Activated CD8-positive, alpha-beta T cell treated with anti-CD3 and anti-CD28 coated beads, Interleukin-2, amount 10 ng/mL, durations not matched to agents 7 days and 5 days (primary cell): ENCODE measurements around the gene F13A1. TPM values are rescaled to one million over a fixed set of nuclear protein-coding genes. Genes with fewer than 3 reads are reported as not detected.
"Not testable (repeated sequence)": the region's sequence is repeated elsewhere in the genome, so short reads cannot be mapped to it uniquely, and the experiment has no call there.

Experiments used
- ATAC-seq: fragments of 150-1000 bp; cut with Tn5 transposase; one replicate; pipeline ENCODE4 v1.10.0; 2021; ENCODE audit warnings: moderate library complexity
- CTCF ChIA-PET: fragments of 350-600 bp; sonication (Branson Sonifier 250); formaldehyde crosslinking; loops from one replicate; lab custom pipeline; 2021; ENCODE audit warnings: antibody characterized with exemption; lab: Charles Lee
- POLR2A ChIA-PET: fragments of 350-600 bp; sonication (Branson Sonifier 250); formaldehyde crosslinking; loops from one replicate; lab custom pipeline; 2021; ENCODE audit warnings: antibody characterized with exemption; lab: Charles Lee
- DNase-seq: peaks from one replicate; pipeline ENCODE4 v3.0.0-alpha.2; 2020
- H3K27ac Mint-ChIP-seq: one replicate; pipeline ENCODE4 v1.8.0; 2021; ENCODE audit warnings: mild to moderate bottlenecking, mixed read lengths
- H3K27me3 Mint-ChIP-seq: one replicate; pipeline ENCODE4 v1.8.0; 2021; ENCODE audit warnings: low read depth, mixed read lengths
- H3K36me3 Mint-ChIP-seq: one replicate; pipeline ENCODE4 v1.8.0; 2021; ENCODE audit warnings: low read depth, mixed read lengths
- H3K4me1 Mint-ChIP-seq: one replicate; pipeline ENCODE4 v1.8.0; 2021; ENCODE audit warnings: low read depth, mixed read lengths
- H3K4me3 Mint-ChIP-seq: one replicate; pipeline ENCODE4 v1.8.0; 2021; ENCODE audit warnings: mild to moderate bottlenecking, mixed read lengths
- H3K9me3 Mint-ChIP-seq: one replicate; pipeline ENCODE4 v1.8.0; 2022; ENCODE audit warnings: mixed read lengths; ENCODE audit not compliant: insufficient read depth
- total RNA-seq, 2 experiments: library from RNA; stranded (reverse); gene quantifications; one replicate each; pipeline ENCODE4 v1.2.3, GENCODE V29; 2021

The F13A1 gene
- total RNA-seq, 2 experiments from 2014 or later: not detected

DNA sequence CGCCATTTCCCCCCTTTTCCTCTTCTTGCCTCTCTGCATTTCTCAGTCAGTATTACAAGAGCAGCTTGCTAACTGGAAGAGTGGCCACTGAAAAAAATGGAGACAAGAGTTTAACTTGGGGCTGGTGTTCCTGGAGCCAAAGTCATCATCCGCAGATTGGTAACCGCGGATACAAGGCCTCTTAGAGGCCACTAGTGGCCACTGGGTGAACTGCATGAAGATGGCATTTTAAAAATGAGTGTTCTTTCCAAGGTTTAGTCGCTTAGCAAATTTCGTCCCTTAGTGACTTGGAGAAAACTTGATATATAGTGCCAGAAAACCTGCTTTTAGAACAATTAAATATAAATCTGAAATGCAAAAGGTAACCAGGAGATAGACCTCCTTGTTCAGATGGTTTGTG is 4.8 kb downstream of the F13A1 start:
- no peak overlapping the region for H3K27ac Mint-ChIP-seq
- H3K4me3 Mint-ChIP-seq: no peak overlapping the region
- ChIA-PET CTCF (no interaction called here), POLR2A (no interaction called here)
- H3K9me3 Mint-ChIP-seq: no peaks in the 10 kb centered on the region
- peak; percentile 41 for DNase-seq
- no peaks in the 10 kb centered on the region for H3K4me1 Mint-ChIP-seq
- no peak for ATAC-seq
- no peaks in the 10 kb centered on the region for H3K36me3 Mint-ChIP-seq
- H3K27me3 Mint-ChIP-seq: peaks cover 32% of the 10 kb centered on the region

- Mint-ChIP-seq H3K4me1 (no peaks in the 10 kb centered on the region), H3K27me3 (peaks cover 28% of the 10 kb centered on the region), H3K36me3 (no peaks in the 10 kb centered on the region), H3K27ac (no peak overlapping the region), H3K4me3 (no peak overlapping the region), H3K9me3 (no peaks in the 10 kb centered on the region)
- ChIA-PET CTCF (no interaction called here), POLR2A (no interaction called here)
- ATAC-seq: no peak
- DNase-seq: peak; percentile 2
Measured at GRCh38 chr6:6314596-6314995, 5.9 kb downstream of the F13A1 start.

DNA sequence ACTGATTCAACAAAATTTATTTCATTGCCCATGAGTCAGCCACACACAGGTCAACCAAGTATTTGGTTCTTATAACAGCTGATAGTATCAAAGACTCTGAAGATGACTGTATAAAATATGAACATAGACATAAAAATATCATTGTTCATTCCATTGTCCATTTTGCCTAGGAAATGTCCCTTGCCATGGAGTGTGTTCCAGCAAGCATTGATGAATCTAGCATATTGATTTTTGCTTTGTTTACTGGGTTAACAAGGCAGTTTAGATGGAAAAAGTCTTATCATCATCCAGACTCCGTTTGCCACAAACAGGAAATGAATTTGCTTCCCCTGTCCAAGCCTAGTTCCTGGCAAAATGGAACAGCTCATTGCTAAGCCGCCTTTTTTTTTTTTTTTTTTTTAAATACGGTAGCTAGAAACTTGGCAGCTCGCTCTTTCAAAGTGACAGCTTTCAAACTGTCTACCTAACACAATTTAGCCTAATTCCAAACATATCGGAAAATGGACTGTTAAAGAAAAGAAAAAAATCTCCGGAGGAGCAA is 7.5 kb downstream of the F13A1 start:
- no peak for DNase-seq
- Mint-ChIP-seq H3K36me3 (no peaks in the 10 kb centered on the region), H3K4me3 (no peak overlapping the region), H3K9me3 (no peaks in the 10 kb centered on the region), H3K27ac (no peak overlapping the region), H3K27me3 (peaks cover 22% of the 10 kb centered on the region), H3K4me1 (no peaks in the 10 kb centered on the region)
- CTCF ChIA-PET: no interaction called here
- ATAC-seq: no peak
- POLR2A ChIA-PET: no interaction called here

- ChIA-PET CTCF (no interaction called here), POLR2A (no interaction called here)
- H3K9me3 Mint-ChIP-seq: no peaks in the 10 kb centered on the region
- no peaks in the 10 kb centered on the region for H3K4me1 Mint-ChIP-seq
- H3K36me3 Mint-ChIP-seq: no peaks in the 10 kb centered on the region
- DNase-seq: no peak
- no peak overlapping the region for H3K4me3 Mint-ChIP-seq
- no peak overlapping the region for H3K27ac Mint-ChIP-seq
- ATAC-seq: no peak
- H3K27me3 Mint-ChIP-seq: peaks cover 17% of the 10 kb centered on the region
Measured at GRCh38 chr6:6305575-6305974, 14.9 kb downstream of the F13A1 start.

DNA sequence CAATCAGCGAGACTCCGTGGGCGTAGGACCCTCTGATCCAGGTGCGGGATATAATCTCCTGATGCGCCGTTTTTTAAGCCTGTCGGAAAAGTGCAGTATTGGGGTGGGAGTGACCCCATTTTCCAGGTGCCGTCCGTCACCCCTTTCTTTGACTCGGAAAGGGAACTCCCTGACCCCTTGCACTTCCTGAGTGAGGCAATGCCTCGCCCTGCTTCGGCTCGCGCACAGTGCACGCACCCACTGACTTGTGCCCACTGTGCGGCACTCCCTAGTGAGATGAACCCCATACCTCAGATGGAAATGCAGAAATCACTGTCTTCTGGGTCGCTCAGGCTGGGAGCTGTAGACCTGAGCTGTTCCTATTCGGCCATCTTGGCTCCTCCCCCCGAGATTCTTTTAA is 20.1 kb downstream of the F13A1 start:
- H3K27ac Mint-ChIP-seq, H3K4me1 Mint-ChIP-seq, H3K4me3 Mint-ChIP-seq, POLR2A ChIA-PET, DNase-seq, ATAC-seq, H3K36me3 Mint-ChIP-seq, H3K9me3 Mint-ChIP-seq, CTCF ChIA-PET, H3K27me3 Mint-ChIP-seq: not testable (repeated sequence)

DNA sequence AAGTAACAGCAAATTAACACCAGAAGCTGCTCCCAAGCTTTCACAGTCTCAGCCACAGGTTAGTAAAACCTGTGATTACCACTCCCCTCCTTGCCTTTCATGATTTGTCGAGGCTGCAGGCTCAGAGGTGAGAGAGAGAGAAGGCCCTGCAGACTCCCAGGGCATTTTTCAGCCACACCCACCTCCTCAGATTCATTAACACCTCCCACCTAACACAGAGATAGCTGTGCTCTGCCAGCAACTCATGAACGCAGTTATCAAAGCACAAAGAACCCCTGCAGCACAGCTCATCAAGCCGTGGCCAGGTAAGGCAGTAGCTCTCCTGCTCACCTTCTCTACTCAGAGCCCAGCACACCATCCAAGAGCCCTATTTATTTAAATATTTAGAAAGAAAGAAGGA is 27.1 kb downstream of the F13A1 start:
- no peaks in the 10 kb centered on the region for H3K4me1 Mint-ChIP-seq
- no peak overlapping the region for H3K4me3 Mint-ChIP-seq
- H3K36me3 Mint-ChIP-seq: no peaks in the 10 kb centered on the region
- CTCF ChIA-PET: no interaction called here
- no peaks in the 10 kb centered on the region for H3K9me3 Mint-ChIP-seq
- ATAC-seq (no peak), DNase-seq (no peak)
- H3K27me3 Mint-ChIP-seq: peaks cover 12% of the 10 kb centered on the region
- no peak overlapping the region for H3K27ac Mint-ChIP-seq
- POLR2A ChIA-PET: no interaction called here

DNA sequence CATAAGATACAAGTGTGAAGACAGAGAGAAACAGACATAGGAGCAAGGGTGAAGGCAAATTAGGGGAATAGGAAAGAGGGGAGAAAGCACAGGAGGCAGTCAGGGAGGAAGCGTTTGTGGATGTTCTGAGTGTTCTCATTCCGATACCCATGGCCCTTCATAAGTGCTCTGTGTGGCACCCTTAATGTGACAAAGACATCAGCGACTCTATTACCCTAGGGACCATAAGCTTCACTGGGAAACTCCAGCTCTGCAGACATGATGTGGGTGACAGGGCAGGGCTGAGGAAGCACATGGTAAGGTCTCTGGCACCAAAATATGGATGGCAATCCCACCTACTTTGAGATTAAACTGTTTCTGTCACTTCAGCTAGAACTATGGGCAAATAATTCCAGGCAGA is 33.0 kb downstream of the F13A1 start:
- CTCF ChIA-PET: no interaction called here
- Mint-ChIP-seq H3K27ac (no peak overlapping the region), H3K27me3 (peaks cover 14% of the 10 kb centered on the region), H3K4me3 (no peak overlapping the region), H3K4me1 (no peaks in the 10 kb centered on the region), H3K9me3 (no peaks in the 10 kb centered on the region), H3K36me3 (no peaks in the 10 kb centered on the region)
- POLR2A ChIA-PET: no interaction called here
- DNase-seq (no peak), ATAC-seq (no peak)

- H3K4me3 Mint-ChIP-seq: no peak overlapping the region
- H3K27ac Mint-ChIP-seq: no peak overlapping the region
- no peaks in the 10 kb centered on the region for H3K9me3 Mint-ChIP-seq
- ChIA-PET POLR2A (no interaction called here), CTCF (no interaction called here)
- no peak for DNase-seq
- no peaks in the 10 kb centered on the region for H3K4me1 Mint-ChIP-seq
- peaks cover 6% of the 10 kb centered on the region for H3K27me3 Mint-ChIP-seq
- no peak for ATAC-seq
- H3K36me3 Mint-ChIP-seq: no peaks in the 10 kb centered on the region
Measured at GRCh38 chr6:6285679-6286078, 34.8 kb downstream of the F13A1 start.

DNA sequence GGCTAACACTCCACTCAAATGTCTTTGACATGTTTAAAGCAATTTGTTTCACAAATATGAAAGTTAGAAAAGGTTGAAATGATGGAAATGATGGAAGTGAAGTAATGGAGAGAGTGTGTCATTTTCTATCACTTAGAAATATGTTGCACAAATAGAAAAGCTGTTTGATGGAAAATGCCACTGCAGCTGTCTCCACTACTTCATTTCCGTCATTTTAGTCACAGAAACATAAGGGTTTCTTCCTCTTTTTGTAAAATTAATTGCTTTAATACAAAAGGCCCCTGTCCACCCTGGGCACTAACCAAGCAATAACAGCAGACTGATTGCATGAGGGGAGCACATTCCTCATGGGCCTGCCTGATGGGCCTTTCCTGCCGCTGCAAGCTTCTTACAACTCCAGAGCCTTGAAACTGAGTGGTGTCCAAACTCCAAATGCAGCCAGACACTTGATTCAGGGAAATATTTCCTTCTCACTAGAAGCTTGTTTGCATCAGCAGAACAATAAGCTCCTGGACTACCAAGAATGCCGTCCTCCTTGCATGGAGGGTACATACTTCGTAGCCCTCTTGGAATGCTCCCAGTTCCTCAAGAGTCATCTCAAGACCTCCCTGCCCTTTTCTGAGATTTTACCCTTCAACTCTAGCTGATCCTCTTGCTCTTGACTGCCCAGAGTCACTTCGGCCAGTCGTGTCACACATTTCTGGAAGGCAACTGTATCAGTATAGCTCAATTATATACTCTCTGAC is 36.1 kb downstream of the F13A1 start:
- Mint-ChIP-seq H3K27me3 (peaks cover 6% of the 10 kb centered on the region), H3K9me3 (no peaks in the 10 kb centered on the region), H3K36me3 (no peaks in the 10 kb centered on the region), H3K4me1 (no peaks in the 10 kb centered on the region), H3K27ac (no peak overlapping the region), H3K4me3 (no peak overlapping the region)
- CTCF ChIA-PET: no interaction called here
- POLR2A ChIA-PET: no interaction called here
- DNase-seq (no peak), ATAC-seq (no peak)

- no peaks in the 10 kb centered on the region for H3K9me3 Mint-ChIP-seq
- no peak overlapping the region for H3K4me3 Mint-ChIP-seq
- ATAC-seq: no peak
Measured at GRCh38 chr6:6283746-6284145, 36.7 kb downstream of the F13A1 start.

DNA sequence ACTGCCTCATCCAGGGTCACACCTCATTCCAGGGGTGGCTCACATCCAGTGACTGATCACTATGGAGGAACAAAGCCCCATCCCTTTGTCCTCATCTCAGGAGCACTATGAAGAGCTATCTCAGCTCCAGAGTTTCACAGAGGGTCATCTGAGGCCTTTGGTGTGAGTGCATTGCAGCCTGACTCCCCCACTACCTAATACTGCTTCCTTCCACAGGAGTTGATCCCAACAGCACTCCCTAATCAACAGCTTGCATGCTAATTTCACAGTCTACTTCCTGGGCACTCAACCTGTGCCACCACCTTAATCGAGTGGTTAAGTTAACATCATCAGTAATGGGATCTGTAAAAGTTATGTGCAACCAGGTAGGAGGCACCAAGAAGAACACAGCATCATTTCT is 37.7 kb downstream of the F13A1 start:
- POLR2A ChIA-PET: no interaction called here
- ATAC-seq: no peak
- H3K36me3 Mint-ChIP-seq: no peaks in the 10 kb centered on the region
- H3K4me3 Mint-ChIP-seq: no peak overlapping the region
- no peaks in the 10 kb centered on the region for H3K9me3 Mint-ChIP-seq
- H3K27ac Mint-ChIP-seq: no peak overlapping the region
- CTCF ChIA-PET: no interaction called here
- H3K27me3 Mint-ChIP-seq: peaks cover 8% of the 10 kb centered on the region
- H3K4me1 Mint-ChIP-seq: no peaks in the 10 kb centered on the region
- no peak for DNase-seq

More at GRCh38 chr6:6283746-6284145, 36.7 kb downstream of the F13A1 start:
- no peaks in the 10 kb centered on the region for H3K36me3 Mint-ChIP-seq
- POLR2A ChIA-PET: no interaction called here
- CTCF ChIA-PET: no interaction called here
- no peaks in the 10 kb centered on the region for H3K4me1 Mint-ChIP-seq
- H3K27ac Mint-ChIP-seq: no peak overlapping the region
- peaks cover 6% of the 10 kb centered on the region for H3K27me3 Mint-ChIP-seq
- no peak for DNase-seq

DNA sequence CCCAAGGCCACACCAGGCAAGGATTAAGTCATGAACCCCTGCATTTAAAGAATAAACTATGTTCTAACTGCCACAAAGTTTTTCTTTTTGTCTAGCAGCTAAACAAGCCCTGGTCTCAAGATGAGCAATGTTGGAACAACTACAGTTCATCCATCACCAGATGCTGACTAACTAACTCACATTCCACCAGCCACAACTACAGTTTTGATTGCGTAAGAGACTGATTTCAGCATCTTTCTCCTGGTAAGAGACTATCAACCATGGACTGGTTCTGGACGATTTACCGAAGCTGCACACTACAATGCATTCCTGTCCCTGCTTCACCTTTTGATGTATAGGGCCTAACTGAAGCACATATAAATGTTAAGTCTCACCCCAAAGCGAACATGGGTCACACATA is 43.0 kb downstream of the F13A1 start:
- Mint-ChIP-seq H3K4me1 (no peaks in the 10 kb centered on the region), H3K9me3 (no peaks in the 10 kb centered on the region), H3K36me3 (no peaks in the 10 kb centered on the region), H3K27me3 (peaks cover 8% of the 10 kb centered on the region), H3K27ac (no peak overlapping the region), H3K4me3 (no peak overlapping the region)
- ChIA-PET CTCF (no interaction called here), POLR2A (no interaction called here)
- ATAC-seq (no peak), DNase-seq (no peak)
